Stimulated activated CD4-positive, alpha-beta T cell treated with anti-CD3 and anti-CD28 coated beads, Interleukin-2, amount 100 ng/mL, for 48 hours (primary cell): ENCODE results near the gene TMEM62.

Experiments used
- DNase-seq, 2 donors: peaks; one replicate each; pipeline ENCODE4 v3.0.0-alpha.2; 2020

Gene TMEM62

GRCh38 chr15:43133430-43134156 lies at the start of gene TMEM62:
TSS of gene TMEM62 (plus strand) at chr15:43133586. CDS start at chr15:43133803, 217 bp downstream.
- peak; percentile 52 to 56 for DNase-seq

GRCh38 chr15:43085921-43086320 lies 47.5 kb upstream of the TMEM62 start:
- DNase-seq: no peak

GRCh38 chr15:43086551-43086950 lies 46.8 kb upstream of the TMEM62 start:
- DNase-seq: no peak

- no peak for DNase-seq
Observed at GRCh38 chr15:43091859-43092258, 41.5 kb upstream of the TMEM62 start.

- DNase-seq: no peak
Observed at GRCh38 chr15:43093026-43093425, 40.4 kb upstream of the TMEM62 start.

GRCh38 chr15:43094416-43095030 lies 38.9 kb upstream of the TMEM62 start:
- no peak for DNase-seq

- no peak for DNase-seq
Observed at GRCh38 chr15:43095243-43095642, 38.1 kb upstream of the TMEM62 start.

- DNase-seq: no peak
Observed at GRCh38 chr15:43095708-43096347, 37.6 kb upstream of the TMEM62 start.

GRCh38 chr15:43096411-43096810 lies 37.0 kb upstream of the TMEM62 start:
- DNase-seq: no peak

- DNase-seq: no peak
Observed at GRCh38 chr15:43099105-43099845, 34.1 kb upstream of the TMEM62 start.

- no peak for DNase-seq
Observed at GRCh38 chr15:43100971-43101370, 32.4 kb upstream of the TMEM62 start.

- DNase-seq: no peak
Observed at GRCh38 chr15:43102187-43102586, 31.2 kb upstream of the TMEM62 start.

- DNase-seq: no peak
Observed at GRCh38 chr15:43103907-43104306, 29.5 kb upstream of the TMEM62 start.

- DNase-seq: no peak
Observed at GRCh38 chr15:43104426-43104825, 29.0 kb upstream of the TMEM62 start.

- peak; percentile 1 to 8 for DNase-seq
Observed at GRCh38 chr15:43105077-43105736, 28.2 kb upstream of the TMEM62 start.

- peak; percentile 80 to 84 for DNase-seq
Observed at GRCh38 chr15:43105778-43106485, 27.5 kb upstream of the TMEM62 start, which contains the start of gene UBR1. TSS of gene UBR1 (minus strand) at chr15:43106038. CDS start at chr15:43106022, 16 bp downstream.

- no peak for DNase-seq
Observed at GRCh38 chr15:43106486-43106829, 26.9 kb upstream of the TMEM62 start.

- DNase-seq: no peak
Observed at GRCh38 chr15:43107751-43108150, 25.6 kb upstream of the TMEM62 start.

GRCh38 chr15:43111354-43111753 lies 22.0 kb upstream of the TMEM62 start:
- DNase-seq: no peak

GRCh38 chr15:43118286-43118685 lies 15.1 kb upstream of the TMEM62 start:
- no peak for DNase-seq

- no peak for DNase-seq
Observed at GRCh38 chr15:43118829-43119228, 14.6 kb upstream of the TMEM62 start.

GRCh38 chr15:43121863-43122262 lies 11.5 kb upstream of the TMEM62 start:
- no peak for DNase-seq
